ENCODE measurements around the gene NPTX2. TPM values are rescaled to one million over a fixed set of nuclear protein-coding genes. Genes with fewer than 3 reads are reported as not detected.

Gene NPTX2
- total RNA-seq, 1 experiment from 2014 or later = 10.9 TPM

GRCh38 chr7:98599886-98600285 lies 17.2 kb upstream of the NPTX2 start:
- ATAC-seq (no peak), DNase-seq (ENCODE audit: low spot score) (no peak)
- no peaks in the 10 kb centered on the region for H3K27me3 Mint-ChIP-seq (ENCODE audit: low read depth)
- H3K36me3 Mint-ChIP-seq = no peaks in the 10 kb centered on the region
- no peak overlapping the region for H3K4me3 Mint-ChIP-seq
- TF ChIP-seq TCF7 (CRISPR knock-in tag; IDR thresholded peaks at IDR 0.05; ENCODE audit: low read depth) (no peak), USF1 (CRISPR knock-in tag; IDR thresholded peaks at IDR 0.05) (no peak), SMAD4 (CRISPR knock-in tag; IDR thresholded peaks at IDR 0.05) (no peak), ERG (CRISPR knock-in tag; IDR thresholded peaks at IDR 0.05) (no peak), ZBTB21 (CRISPR knock-in tag; IDR thresholded peaks at IDR 0.05; ENCODE audit: borderline replicate concordance) (no peak), ZNF317 (CRISPR knock-in tag; IDR thresholded peaks at IDR 0.05; ENCODE audit: borderline replicate concordance, low read depth) (no peak), ZNF138 (CRISPR knock-in tag; conservative IDR thresholded peaks at IDR 0.05) (no peak), E2F5 (CRISPR knock-in tag; IDR thresholded peaks at IDR 0.05) (no peak), NFATC4 (CRISPR knock-in tag; IDR thresholded peaks at IDR 0.05) (no peak), KAT7 (CRISPR knock-in tag; IDR thresholded peaks at IDR 0.05; ENCODE audit: borderline replicate concordance) (no peak), SOX15 (CRISPR knock-in tag; IDR thresholded peaks at IDR 0.05) (no peak), ATF3 (CRISPR knock-in tag; conservative IDR thresholded peaks at IDR 0.05) (no peak), CREB1 (CRISPR knock-in tag; IDR thresholded peaks at IDR 0.05) (no peak), FOXK1 (CRISPR knock-in tag; IDR thresholded peaks at IDR 0.05) (no peak), ZNF671 (CRISPR knock-in tag; IDR thresholded peaks at IDR 0.05) (no peak), NFE2L1 (CRISPR knock-in tag; IDR thresholded peaks at IDR 0.05) (no peak), CDX4 (CRISPR knock-in tag; IDR thresholded peaks at IDR 0.05; ENCODE audit: borderline replicate concordance) (no peak), NR3C1 (CRISPR knock-in tag; conservative IDR thresholded peaks at IDR 0.05; ENCODE audit: low read depth) (no peak)
- CTCF ChIA-PET = interaction anchor here (1.5 kb wide), 1 partner anchor 17 kb away, joined by 4 read pairs; the partner anchor contains the start of gene NPTX2
- POLR2A ChIA-PET = interaction anchor here (1.2 kb wide), 1 partner anchor 17 kb away, joined by 3 read pairs; the partner anchor contains the start of gene NPTX2
- H3K27ac Mint-ChIP-seq = no peak overlapping the region
- no peaks in the 10 kb centered on the region for H3K9me3 Mint-ChIP-seq
- no peaks in the 10 kb centered on the region for H3K4me1 Mint-ChIP-seq

- H3K4me3 Mint-ChIP-seq = no peak overlapping the region
- no peaks in the 10 kb centered on the region for H3K36me3 Mint-ChIP-seq
- no peak for ATAC-seq
- no peak overlapping the region for H3K27ac Mint-ChIP-seq
- H3K4me1 Mint-ChIP-seq = no peaks in the 10 kb centered on the region
- H3K9me3 Mint-ChIP-seq = peaks cover 4% of the 10 kb centered on the region
- H3K27me3 Mint-ChIP-seq (ENCODE audit: low read depth) = peaks cover 5% of the 10 kb centered on the region; the same call in 1 of the 2 replicates
- ChIA-PET CTCF (no interaction called here), POLR2A (interaction anchor here (0.6 kb wide), 1 partner anchor 14 kb away, joined by 3 read pairs; the partner anchor contains the start of gene NPTX2)
- DNase-seq (ENCODE audit: low spot score) = no peak
- TF ChIP-seq E2F1 (CRISPR knock-in tag; IDR thresholded peaks at IDR 0.05) = no peak
- no peak for TF ChIP-seq AR (CRISPR knock-in tag; IDR thresholded peaks at IDR 0.05)
- TF ChIP-seq ZNF138 (CRISPR knock-in tag; conservative IDR thresholded peaks at IDR 0.05) = no peak
- TF ChIP-seq E2F5 (CRISPR knock-in tag; IDR thresholded peaks at IDR 0.05) = no peak
- no peak for TF ChIP-seq SP1 (CRISPR knock-in tag; conservative IDR thresholded peaks at IDR 0.05)
- TF ChIP-seq NR2C2 (CRISPR knock-in tag; IDR thresholded peaks at IDR 0.05) = no peak
- no peak for TF ChIP-seq ATF3 (CRISPR knock-in tag; conservative IDR thresholded peaks at IDR 0.05)
- no peak for TF ChIP-seq ZNF512 (CRISPR knock-in tag; IDR thresholded peaks at IDR 0.05; ENCODE audit: borderline replicate concordance)
Observed at GRCh38 chr7:98602755-98603398, 14.2 kb upstream of the NPTX2 start.

All from WTC11 (cell line).